ENCODE results near the gene SELENOT.

GRCh38 chr3:150666167-150666566 lies 63.0 kb downstream of the SELENOT start:
- no peak for TF ChIP-seq CTCF (IDR thresholded peaks at IDR 0.05)
- no peak for TF ChIP-seq EZH2 (IDR thresholded peaks at IDR 0.05)
- no peak for TF ChIP-seq EZH2phosphoT487 (IDR thresholded peaks at IDR 0.05)
